Activated CD8-positive, alpha-beta memory T cell treated with anti-CD3 and anti-CD28 coated beads, Interleukin-2, amount 50 U/mL, for 24 hours (primary cell): ENCODE results near the gene MGME1.
"Not testable (repeated sequence)": the region's sequence is repeated elsewhere in the genome, so short reads cannot be mapped to it uniquely, and the experiment has no call there.

Experiments
- DNase-seq: peaks from one replicate; pipeline ENCODE4 v3.0.0-alpha.2; 2020; ENCODE audit errors: extremely low read depth

MGME1 gene

DNA sequence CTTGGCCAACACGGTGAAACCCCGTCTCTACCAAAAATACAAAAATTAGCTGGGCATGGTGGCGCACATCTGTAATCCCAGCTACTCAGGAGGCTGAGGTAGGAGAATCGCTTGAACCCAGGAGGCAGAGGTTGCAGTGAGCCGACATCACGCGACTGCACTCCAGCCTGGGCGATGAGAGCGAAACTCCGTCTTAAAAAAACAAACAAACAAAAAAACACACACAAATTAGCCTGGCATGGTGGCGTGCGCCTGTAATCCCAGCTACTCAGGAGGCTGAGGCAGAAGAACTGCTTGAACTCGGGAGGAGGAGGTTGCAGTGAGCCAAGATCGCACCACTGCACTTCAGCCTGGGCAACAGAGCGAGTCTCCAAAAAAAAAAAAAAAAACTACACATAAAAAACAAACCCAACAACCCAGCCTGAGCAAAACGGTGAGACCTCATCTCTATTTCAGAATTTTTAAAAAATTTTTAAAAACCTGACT lies 8.4 kb upstream of the MGME1 start:
- not testable (repeated sequence) for DNase-seq

DNA sequence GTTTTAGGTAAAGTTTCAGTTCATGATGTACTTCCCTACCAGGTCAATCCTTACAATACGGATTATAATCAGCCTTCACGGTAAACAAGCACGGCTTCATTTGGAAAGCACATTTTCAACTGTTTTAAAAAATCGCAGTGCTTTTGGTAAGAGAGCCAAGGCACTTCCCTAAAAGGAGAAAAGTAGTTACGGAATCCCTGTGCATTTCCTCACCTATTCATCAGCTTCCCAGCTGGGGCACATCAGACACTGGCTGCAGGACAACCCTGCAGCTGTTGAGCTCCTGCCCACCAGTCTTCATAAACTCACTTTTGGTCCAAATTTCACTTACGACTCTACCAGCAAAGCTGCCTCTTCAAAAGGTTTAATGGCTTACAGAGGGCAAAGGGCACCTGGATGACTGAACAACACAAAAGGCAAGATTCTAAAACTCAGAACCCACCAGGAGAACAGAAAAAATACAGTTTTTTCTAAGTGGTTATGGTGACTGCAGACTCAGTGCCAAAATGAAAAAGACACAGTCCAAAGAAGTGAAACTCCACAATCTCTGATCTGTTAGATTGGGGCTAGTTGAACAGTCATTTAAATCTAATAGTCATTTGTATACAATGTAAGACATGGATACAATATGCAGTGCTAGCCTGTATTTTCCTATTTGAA lies 7.8 kb upstream of the MGME1 start:
- DNase-seq, result no peak

DNA sequence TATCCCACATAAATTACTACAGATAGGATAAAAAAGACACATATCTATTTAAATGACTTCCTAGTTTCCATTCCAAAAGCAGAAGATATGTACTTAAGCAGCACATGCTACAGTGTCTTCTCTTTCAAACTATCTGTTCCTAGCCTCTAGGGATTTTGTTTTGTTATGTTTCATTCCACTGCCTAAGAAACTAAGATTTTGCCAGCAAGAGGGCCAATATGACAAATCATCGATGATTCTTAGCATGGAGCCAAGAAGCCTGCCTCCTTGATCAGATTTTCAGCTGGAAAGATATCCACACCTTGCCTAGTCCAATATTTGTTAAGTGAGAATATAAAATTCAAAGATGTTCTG lies 7.3 kb upstream of the MGME1 start:
- no peak for DNase-seq

GRCh38 chr20:17963114-17963897 lies 5.5 kb upstream of the MGME1 start:
- no peak for DNase-seq

GRCh38 chr20:17964073-17964472 lies 4.7 kb upstream of the MGME1 start:
- no peak for DNase-seq

DNA sequence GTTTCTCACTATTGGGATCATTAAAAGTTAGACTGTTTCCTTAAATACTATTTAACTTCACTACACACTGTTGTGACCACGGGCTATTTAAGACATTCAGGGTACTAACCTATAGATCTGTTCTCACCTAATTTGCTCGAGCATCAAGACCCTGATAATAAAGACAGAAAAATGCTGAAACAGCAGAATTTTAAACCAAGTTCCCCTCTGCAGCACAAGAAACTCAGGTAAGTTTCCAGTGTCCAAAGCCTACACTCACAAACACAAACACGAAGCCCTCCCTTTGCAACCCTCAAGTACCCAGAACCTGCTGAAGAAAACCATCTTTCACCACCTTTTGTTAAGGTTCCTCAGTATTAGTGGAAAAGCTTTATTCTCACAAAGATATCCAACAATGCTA lies 4.2 kb upstream of the MGME1 start:
- no peak for DNase-seq

GRCh38 chr20:17965042-17965697 lies 3.6 kb upstream of the MGME1 start:
- no peak for DNase-seq

DNA sequence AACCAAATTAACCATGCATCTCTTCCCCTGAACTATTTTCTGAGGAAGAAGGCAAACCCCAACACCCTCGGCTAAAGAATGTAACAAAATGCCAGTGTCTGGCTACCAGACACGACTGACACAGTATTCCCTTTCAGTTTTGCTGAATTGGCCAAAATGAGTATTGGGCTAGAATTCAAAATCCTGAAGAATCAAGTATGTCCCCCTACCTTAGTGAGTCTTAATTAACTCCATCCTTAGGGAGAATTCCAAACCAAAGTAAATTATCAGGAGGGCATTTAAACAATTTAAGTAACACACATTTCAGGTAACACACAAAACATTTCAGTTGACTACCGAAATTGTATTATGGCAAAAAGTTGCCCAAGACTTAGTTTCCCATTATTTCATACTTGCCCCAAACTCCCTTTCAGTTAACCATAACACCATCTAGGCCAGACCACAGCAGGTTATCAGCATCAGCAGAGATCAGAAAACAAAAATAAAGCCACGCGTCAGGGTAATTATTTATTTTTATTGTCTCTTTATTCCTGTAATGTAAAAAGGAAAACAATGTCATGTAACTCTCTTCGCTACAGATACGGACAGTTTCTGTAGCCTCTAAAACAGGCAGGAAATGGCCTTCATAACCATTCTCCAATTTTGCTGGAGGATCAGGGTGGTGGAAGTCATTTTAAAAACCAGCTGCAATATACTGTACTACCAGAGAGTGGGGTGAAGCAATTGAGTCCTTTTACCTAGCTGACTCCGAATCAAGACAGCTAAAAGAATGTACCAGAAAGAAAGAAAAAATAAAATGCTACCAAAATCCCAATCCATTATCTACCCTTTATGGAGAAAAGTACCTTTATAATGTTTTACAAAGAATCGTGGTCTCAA lies 2.1 kb upstream of the MGME1 start:
- no peak for DNase-seq

DNA sequence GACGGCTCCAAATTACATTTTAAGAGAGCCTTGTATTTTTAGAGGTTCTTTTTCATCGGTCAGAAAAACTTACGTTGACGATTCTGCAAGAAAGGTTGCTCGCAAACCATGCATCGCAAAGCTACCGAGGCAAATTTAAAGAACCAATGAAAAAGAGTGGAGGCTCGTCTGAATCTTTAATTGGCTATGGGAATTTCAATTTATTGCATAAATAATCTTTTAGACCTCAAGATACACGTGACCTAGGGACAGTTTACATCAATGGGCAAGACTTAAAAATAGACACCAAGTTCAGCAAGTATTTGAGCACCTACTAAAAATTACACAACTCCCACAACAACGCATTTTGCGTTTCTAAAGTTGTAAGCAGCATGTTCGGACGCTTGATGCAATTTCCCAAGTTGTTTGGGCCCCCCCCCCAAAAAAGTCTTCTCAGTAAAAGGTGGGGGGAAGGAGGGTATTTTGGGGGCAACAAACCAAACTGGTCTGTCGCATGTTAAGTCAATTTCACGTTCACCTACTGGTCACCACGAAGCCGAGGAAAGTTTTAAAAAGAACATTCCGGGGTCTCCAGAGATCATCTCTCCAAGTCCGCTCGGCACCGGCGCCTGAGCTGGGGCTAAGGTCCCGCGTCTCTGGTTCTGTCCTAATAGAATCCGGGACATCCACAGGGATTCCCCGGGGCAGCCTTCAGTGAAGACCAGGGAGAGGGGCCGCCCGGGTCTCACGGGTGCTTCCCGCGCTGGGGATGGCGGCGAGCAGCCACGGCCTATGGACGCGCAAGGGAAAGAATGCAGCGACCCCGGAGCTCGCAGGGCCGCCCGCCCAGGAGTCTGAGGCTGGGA lies 1.1 kb upstream of the MGME1 start:
- DNase-seq, result no peak

- no peak for DNase-seq
Observed at GRCh38 chr20:17969278-17969883, 563 bp downstream of the MGME1 start.

DNA sequence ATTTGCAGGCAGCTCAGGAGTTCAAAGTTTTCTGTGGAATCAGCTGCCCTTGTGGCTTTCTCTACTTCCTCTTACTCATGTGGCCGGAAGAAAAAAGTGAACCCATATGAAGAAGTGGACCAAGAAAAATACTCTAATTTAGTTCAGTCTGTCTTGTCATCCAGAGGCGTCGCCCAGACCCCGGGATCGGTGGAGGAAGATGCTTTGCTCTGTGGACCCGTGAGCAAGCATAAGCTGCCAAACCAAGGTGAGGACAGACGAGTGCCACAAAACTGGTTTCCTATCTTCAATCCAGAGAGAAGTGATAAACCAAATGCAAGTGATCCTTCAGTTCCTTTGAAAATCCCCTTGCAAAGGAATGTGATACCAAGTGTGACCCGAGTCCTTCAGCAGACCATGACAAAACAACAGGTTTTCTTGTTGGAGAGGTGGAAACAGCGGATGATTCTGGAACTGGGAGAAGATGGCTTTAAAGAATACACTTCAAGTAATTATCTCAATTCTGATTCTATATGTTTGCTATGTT lies 1.1 kb downstream of the MGME1 start:
- DNase-seq, result no peak

DNA sequence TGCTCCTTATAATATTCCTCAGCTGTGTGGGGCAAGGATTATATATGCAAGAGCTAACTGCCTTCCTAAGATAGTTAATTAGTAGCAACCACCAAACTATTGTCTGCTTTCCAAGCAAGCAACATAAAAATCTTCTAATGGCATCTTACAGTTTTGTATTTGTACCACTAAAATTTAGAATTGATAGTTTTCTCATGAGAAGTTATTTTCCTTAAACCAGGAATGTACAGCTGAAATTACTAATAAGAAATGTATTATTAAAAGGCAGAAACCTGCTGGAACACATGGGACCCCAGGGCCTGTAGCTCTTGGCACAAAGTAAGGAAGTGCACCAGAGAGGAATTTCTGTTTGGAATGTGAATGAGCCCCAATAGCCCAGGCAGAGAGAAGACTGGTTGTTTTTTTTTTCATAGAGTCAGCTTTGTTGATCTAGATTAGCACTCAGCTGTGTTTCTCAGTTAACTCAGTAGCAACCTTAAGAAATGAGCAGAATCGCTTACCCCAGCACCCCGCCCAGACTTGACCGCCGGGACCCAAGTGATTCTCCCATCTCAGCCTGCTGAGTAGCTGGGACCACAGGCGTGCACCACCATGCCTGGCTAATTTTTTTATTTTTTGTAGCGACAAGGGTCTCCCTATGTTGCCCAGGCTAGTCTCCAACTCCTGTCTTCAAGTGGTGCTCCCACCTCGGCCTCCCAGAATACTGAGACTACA lies 2.6 kb downstream of the MGME1 start:
- DNase-seq, result no peak

DNA sequence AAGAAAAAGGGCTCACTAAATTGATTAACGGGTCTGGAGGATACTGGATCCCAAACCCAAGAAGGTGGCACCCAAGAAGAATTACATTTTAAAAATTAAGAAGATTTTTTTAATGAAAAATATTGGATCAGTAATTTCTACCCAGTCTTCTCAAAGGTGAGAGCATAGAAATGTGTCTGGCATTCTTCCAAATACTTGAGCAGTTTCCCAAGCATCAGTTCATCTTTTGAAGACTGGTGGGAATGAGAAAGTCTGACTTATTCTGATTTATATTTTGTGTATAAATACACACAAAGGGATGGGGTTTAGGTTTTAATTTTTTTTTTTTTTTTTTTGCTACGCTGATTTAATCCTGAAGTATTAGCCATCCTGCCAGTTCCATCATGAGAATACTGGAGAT lies 3.3 kb downstream of the MGME1 start:
- no peak for DNase-seq

DNA sequence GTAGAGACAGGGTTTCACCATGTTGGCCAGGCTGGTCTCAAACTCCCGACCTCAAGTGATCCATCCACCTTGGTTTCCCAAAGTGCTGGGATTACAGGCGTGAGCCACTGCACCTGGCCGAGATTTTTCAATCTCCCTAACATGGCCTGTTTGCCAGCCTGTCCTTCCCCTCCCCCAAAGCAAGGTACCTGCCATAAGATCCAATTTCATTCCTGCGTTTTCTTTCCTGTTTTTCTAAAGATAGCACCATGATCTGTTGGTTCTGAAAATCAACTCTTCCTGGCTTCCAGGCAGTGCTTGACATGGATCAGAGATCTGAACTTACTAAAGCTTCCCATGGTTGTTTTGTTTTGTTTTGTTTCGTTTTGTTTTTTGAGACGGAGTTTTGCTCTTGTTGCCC lies 7.5 kb downstream of the MGME1 start:
- DNase-seq, result no peak

- DNase-seq, result no peak
Observed at GRCh38 chr20:17985388-17986018, 16.7 kb downstream of the MGME1 start.

- no peak for DNase-seq
Observed at GRCh38 chr20:17987988-17988387, 19.2 kb downstream of the MGME1 start.

- DNase-seq, result no peak
Observed at GRCh38 chr20:17990278-17990972, 21.6 kb downstream of the MGME1 start.

DNA sequence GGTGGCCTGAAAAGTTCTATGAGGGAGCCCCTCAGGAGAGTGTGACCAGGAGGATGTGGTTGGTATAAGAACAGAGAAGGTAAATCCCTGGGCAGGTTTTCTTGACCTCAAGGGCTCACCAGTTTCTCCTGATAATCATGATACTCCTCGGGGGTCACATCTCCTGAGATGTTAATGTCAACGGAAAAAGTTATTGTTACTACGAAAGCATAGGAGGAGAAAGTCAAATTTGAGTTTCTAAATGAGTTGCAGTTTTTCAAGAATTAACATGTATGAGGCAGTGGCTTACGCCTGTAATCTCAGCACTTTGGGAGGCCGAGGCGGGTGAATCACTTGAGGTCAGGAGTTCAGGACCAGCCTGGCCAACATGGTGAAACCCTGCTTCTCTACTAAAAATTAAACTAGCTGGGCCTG lies 23.4 kb downstream of the MGME1 start:
- DNase-seq, result no peak
